ENCODE data around the gene NTMT1.

NTMT1 gene

DNA sequence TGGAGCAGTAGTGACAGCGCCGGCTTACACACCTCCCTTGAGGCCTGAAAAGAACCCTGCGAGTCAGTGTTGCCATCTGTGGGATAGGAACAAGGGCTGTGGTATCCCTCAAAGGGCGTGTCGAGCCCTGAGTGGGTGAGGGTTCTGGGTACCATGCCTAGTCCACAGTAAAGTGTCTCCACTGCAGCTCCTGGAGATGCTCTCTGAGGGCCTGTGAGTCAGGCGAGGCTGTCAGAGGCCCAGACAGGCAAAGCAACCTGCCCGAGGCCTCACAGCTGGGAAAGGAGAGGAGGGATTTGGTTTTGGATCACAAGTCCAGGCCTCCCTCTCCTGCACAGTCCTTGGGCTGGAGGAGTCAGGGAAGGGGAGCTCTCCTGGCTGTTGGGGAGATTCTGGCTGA, 45.6 kb downstream of the NTMT1 start:
- H3K27me3 ChIP-seq (ENCODE audit: control insufficient read depth, insufficient read depth, low read length): no peaks in the 10 kb centered on the region
- no peak overlapping the region for H3K27ac ChIP-seq
- H3K9ac ChIP-seq: no peak overlapping the region
- no peaks in the 10 kb centered on the region for H3K79me2 ChIP-seq
- no peak overlapping the region for H3K4me2 ChIP-seq (ENCODE audit: low read length)
- no peak overlapping the region for H3K4me3 ChIP-seq (ENCODE audit: low read depth, low read length)
- no peaks in the 10 kb centered on the region for H3K9me3 ChIP-seq (ENCODE audit: control insufficient read depth, low read length)
- TF ChIP-seq, protein P1, sequence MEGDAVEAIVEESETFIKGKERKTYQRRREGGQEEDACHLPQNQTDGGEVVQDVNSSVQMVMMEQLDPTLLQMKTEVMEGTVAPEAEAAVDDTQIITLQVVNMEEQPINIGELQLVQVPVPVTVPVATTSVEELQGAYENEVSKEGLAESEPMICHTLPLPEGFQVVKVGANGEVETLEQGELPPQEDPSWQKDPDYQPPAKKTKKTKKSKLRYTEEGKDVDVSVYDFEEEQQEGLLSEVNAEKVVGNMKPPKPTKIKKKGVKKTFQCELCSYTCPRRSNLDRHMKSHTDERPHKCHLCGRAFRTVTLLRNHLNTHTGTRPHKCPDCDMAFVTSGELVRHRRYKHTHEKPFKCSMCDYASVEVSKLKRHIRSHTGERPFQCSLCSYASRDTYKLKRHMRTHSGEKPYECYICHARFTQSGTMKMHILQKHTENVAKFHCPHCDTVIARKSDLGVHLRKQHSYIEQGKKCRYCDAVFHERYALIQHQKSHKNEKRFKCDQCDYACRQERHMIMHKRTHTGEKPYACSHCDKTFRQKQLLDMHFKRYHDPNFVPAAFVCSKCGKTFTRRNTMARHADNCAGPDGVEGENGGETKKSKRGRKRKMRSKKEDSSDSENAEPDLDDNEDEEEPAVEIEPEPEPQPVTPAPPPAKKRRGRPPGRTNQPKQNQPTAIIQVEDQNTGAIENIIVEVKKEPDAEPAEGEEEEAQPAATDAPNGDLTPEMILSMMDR (IDR thresholded peaks at IDR 0.05): no peak
- no peak overlapping the region for H2AFZ ChIP-seq
- H3K36me3 ChIP-seq (ENCODE audit: control insufficient read depth, insufficient read depth, low read length): no peaks in the 10 kb centered on the region
- H3K4me1 ChIP-seq: no peaks in the 10 kb centered on the region

DNA sequence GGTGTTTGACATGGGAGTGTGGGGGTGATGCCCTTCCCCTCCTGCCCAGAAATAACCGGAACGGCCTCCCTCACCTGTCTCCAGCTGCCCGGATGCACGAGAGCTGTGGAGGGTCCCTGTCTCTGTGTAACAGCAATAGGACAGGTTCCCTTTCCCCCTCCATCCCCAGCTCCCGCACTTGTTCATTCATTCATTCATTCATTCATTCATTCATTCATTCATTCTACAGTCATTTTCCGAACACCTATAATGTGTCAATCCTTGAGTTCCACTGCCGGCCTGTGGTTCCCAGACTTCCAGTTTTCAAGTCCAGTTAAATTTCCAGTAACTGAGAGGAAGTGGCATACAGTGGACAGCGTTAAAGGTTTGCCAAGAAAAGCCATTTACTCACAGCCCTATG, 46.7 kb downstream of the NTMT1 start:
- H3K79me2 ChIP-seq: no peaks in the 10 kb centered on the region
- no peaks in the 10 kb centered on the region for H3K27me3 ChIP-seq (ENCODE audit: control insufficient read depth, insufficient read depth, low read length)
- no peak overlapping the region for H3K4me3 ChIP-seq (ENCODE audit: low read depth, low read length)
- no peaks in the 10 kb centered on the region for H3K4me1 ChIP-seq
- no peak overlapping the region for H2AFZ ChIP-seq
- no peaks in the 10 kb centered on the region for H3K9me3 ChIP-seq (ENCODE audit: control insufficient read depth, low read length)
- no peak overlapping the region for H3K9ac ChIP-seq
- TF ChIP-seq, protein P1 (IDR thresholded peaks at IDR 0.05): no peak
- no peak overlapping the region for H3K4me2 ChIP-seq (ENCODE audit: low read length)
- H3K27ac ChIP-seq: no peak overlapping the region
- H3K36me3 ChIP-seq (ENCODE audit: control insufficient read depth, insufficient read depth, low read length): no peaks in the 10 kb centered on the region

DNA sequence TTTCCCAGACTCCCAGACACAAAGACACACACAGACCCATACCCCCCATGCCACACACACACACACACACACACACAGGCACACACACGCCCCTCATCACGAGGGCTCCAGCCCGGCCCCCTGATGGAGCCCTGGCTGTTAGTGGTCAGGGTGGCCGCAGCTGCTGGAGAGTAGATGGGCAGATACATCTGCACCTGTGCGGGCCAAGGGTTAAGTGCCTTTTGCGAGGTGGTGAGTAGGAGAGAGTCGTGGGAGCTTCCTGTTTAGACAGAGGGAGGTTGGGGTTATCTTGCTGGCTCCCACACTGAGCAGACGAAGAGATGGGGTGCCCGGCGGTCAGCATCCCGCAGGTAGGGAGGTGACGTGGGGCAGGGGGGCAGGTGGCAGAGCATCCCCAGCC, 47.6 kb downstream of the NTMT1 start:
- Histone ChIP-seq H3K79me2 (no peaks in the 10 kb centered on the region), H3K4me2 (ENCODE audit: low read length) (no peak overlapping the region), H3K4me3 (ENCODE audit: low read depth, low read length) (no peak overlapping the region), H3K36me3 (ENCODE audit: control insufficient read depth, insufficient read depth, low read length) (no peaks in the 10 kb centered on the region), H2AFZ (no peak overlapping the region), H3K4me1 (no peaks in the 10 kb centered on the region), H3K9ac (no peak overlapping the region), H3K27me3 (ENCODE audit: control insufficient read depth, insufficient read depth, low read length) (no peaks in the 10 kb centered on the region), H3K27ac (no peak overlapping the region), H3K9me3 (ENCODE audit: control insufficient read depth, low read length) (no peaks in the 10 kb centered on the region)
- TF ChIP-seq, protein P1 (IDR thresholded peaks at IDR 0.05): no peak

DNA sequence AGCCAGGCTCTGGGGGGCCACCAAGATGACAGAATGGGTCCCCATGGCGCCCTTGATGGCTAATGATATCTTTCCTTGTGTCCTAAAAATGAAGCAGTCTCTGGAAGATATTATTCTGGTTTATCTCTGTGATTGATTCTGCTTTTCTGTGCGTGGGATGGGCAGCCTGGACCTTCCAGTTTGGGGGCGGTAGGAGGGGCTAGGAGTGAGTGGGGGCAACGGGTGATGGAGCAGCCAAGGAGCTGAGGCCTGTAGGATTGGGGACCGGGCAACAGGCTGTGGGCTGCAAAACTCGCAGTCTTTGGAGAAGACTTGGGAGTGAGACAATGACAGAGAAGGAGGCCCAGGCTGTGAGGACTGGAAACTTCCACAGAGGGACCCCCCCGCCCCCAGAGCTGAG, 48.3 kb downstream of the NTMT1 start:
- Histone ChIP-seq H3K9me3 (ENCODE audit: control insufficient read depth, low read length) (no peaks in the 10 kb centered on the region), H3K4me2 (ENCODE audit: low read length) (no peak overlapping the region), H2AFZ (no peak overlapping the region), H3K27ac (no peak overlapping the region), H3K27me3 (ENCODE audit: control insufficient read depth, insufficient read depth, low read length) (no peaks in the 10 kb centered on the region), H3K9ac (no peak overlapping the region), H3K4me1 (no peaks in the 10 kb centered on the region), H3K36me3 (ENCODE audit: control insufficient read depth, insufficient read depth, low read length) (no peaks in the 10 kb centered on the region), H3K4me3 (ENCODE audit: low read depth, low read length) (no peak overlapping the region), H3K79me2 (no peaks in the 10 kb centered on the region)
- TF ChIP-seq, protein P1 (IDR thresholded peaks at IDR 0.05): no peak

DNA sequence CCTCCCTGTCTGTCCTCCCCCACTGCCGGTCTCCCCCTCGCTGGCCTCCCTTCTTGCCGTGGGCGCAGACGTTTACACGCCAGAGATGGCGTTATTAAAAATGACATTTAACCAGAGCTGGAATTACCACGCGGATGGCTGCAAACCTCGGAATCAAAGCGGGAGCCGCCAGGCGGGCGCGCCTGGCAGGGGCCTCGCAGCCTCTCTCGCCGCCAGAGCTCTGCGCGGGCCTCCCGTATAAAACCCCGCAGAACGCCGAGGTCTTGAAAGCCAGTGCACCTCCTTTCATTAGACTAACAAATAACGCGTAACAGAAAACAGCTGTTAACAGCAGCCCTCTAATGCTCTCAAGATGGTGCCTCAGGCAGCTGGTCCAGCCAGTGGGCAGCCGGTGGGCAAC, 49.7 kb downstream of the NTMT1 start:
- Histone ChIP-seq H3K9ac (no peak overlapping the region), H3K4me3 (ENCODE audit: low read depth, low read length) (no peak overlapping the region), H3K27ac (no peak overlapping the region), H3K9me3 (ENCODE audit: control insufficient read depth, low read length) (no peaks in the 10 kb centered on the region), H3K79me2 (no peaks in the 10 kb centered on the region), H3K27me3 (ENCODE audit: control insufficient read depth, insufficient read depth, low read length) (no peaks in the 10 kb centered on the region), H3K4me2 (ENCODE audit: low read length) (no peak overlapping the region), H3K4me1 (no peaks in the 10 kb centered on the region), H2AFZ (no peak overlapping the region), H3K36me3 (ENCODE audit: control insufficient read depth, insufficient read depth, low read length) (no peaks in the 10 kb centered on the region)
- TF ChIP-seq, protein P1 (IDR thresholded peaks at IDR 0.05): no peak
